HG02885 (cell line): ENCODE measurements around the gene WDR86.

Experiments
- ATAC-seq: cut with Tn5 transposase; IDR thresholded peaks from one replicate; pipeline ENCODE4 v1.9.1; 2021; ENCODE audit warnings: mild to moderate bottlenecking; ENCODE audit not compliant: unreplicated experiment, poor library complexity

Gene WDR86

DNA sequence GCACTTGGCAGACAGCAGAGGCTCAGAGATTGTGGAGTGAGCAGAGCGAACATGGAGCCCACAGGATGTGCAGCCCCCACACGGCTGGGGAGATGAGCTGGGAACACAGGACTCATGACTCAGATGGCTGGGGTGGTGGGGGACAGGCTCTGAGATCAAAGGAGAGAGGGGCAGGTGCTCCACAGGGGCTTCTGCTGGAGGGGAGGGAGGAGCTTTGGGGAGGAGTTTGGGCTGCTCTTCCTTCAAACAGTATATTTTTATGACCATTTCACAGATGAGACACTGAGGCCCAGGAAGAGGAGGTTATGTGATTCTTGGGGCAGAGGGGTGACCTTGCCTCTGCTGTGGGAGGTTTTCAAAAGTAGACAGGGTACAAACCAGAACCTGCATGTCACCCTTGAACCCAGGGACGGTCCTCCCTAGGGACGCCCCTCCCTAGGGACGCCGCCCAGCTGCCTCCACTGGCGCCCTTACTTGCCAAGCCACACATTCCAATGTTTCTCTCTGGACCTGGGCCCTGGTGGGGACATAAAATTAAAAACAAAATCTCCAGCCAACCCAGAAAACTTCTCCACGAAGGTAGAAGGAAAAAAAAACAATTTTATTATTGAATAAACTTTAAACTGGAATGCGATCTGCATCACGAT, 31.1 kb upstream of the WDR86 start:
- no peak for ATAC-seq

DNA sequence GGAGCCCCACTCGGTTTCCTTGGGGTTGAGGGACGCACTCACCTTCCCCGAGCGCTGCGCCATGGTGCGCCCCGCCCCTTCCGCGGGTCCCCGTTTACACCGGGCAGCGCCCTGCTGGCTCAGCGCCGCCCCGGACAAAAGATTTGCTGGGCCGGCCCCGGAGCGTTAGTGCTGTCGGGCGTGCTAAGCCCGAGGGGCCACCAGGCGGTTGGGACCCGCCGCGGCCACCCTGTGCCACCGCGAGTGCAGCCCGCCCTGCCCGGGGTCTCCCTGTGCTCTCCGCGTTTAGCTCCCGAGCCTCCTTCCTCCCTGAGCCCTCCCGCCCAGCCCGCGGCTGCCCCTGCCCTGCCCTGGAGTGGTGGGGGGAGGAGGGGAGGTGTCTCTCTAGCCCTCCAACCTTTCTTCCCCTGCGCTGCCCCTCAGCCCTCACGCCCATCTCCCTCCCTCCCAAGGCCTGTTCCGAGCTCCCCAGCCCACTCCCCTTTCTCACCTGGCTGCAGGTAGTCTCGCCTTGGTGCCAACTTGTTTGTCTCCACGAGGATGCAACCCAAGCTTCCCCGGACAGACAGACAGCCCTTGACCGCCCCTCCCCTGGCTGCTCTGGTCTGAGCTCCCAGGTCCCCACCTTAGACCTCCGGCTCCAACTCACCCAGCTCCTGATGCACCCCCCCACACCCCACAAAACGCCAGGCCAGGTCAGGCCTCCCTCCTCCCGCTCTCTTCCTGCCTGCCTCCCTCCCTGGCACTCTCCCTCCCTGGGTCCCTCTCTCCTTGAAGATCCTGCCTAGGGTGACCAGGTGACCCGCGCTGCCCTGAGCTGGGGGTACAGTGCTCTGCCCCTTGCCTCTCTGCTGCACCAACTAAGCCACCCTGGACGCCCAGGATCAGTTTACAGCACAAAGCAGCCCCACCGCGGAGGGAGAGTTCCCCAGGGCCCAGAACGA, 30.3 kb upstream of the WDR86 start, which contains the start of gene CRYGN:
Gene CRYGN (minus strand): TSS at position 287 of the 944 bp plus-strand sequence. CDS start 224 bp downstream, at position 63.
- ATAC-seq, result no peak

- no peak for ATAC-seq
These were observed 29.2 kb upstream of the WDR86 start for GRCh38 chr7:151438864-151439601.

- no peak for ATAC-seq
These were observed 28.2 kb upstream of the WDR86 start for GRCh38 chr7:151437866-151438516.

DNA sequence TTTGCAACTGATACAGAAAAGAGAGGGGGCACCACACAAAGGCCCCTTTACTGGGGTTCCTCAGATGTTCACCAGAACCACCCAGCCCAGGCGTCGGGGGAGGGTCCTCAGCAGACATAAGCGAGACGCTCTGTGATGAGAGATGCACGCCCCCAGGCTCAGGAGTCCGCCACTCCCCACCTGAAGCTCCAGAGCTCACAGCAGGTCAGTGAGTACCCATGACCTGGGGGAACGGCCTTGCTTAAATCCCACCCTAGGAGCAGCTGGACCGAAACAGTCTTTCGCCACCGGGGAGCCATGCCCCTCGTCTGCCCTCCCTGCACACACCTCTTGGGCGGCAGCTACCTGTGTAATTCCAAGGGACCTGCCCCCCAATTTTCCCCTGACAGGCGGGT, 27.3 kb upstream of the WDR86 start:
- no peak for ATAC-seq

DNA sequence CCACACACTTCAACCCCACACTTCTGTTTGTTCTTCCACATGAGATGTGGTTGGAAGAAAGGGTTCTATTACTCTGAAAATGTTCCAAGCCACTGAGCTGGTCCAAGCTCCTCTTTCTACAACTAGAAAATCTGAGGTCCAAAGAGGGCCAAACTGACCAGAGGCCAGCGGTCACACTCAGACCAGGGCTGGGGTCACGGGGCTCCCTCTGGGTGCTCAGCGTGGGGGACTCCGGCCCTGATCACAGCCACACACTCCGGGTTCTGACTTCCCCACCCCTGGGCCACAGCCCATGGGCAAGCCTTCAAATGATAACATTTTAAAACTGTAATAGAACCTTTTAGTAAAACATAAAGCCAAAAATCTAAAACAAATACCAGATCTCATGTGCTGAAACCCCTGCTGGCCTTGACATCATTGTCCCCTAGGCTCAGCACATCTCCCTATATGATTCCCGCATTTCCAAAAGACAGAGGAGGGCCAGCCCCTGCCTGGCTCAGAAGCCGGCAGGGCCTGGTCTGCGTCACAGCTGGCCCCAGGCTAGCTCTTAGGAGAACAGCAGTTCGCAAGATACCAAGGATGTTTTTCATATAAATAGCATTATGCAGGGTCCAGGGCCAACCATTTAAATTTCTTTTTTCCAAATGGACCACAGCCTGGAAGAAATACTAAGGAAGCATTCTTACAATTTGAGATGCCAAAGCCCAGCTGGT, 26.8 kb upstream of the WDR86 start:
- ATAC-seq, result no peak

DNA sequence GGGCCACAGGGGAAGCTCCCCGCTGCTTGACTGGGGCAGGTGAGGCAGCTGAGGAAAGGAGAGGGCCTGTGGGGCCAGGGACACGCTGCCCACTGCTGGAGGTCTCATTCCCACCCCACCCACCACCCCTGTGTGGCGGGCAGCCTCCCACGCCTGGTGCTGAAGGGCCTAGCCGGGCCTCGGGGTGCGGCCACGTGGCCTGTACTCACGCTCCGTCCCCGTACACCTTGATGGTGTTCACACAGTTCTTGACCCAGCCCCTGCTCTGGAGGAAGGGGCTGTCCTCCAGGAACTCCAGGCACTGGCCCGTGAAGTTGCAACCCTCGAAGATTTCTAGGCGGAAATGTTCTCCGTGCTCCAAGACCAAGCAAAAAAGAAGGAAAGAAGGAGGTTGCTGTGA, 26.1 kb upstream of the WDR86 start:
- ATAC-seq, result no peak

DNA sequence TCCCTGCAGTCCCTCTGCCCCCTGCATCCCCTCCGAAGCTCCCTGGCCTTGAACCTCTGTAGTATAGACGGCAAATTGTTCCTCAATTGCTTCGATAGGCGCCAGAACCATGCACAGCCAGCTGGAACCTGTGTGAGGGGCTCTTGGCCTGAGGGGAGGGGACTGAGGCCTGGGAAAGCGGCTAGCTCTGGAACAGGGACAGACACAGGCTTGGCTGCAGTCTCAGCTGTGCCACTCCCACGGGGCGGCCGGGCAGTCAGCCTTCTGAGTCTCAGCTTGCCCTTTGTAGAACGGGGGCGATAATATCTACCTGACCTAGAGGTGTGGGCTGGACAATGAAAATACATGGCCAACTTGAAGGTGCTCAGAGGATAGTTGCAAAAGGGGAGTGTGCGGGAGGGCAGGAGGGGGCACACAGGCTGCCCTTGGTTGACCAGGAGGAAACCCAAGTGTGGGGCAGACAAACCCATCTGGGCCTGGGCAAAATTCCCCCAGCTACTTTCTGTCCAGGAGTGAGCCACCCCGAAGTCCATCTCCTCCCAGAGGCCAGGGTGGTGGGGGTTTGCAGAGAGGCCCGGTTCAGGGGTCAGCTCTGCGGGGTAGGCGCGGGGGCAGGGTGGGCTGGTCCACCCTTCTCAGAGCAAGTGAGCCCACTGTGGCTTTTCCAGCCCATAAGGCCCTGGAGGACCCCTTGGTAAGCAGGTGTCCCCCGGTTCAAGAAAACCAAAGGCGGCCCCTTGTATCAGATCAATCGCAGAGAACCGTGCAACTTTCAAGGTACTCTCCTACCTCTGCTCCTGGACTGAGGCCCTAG, 25.5 kb upstream of the WDR86 start:
- no peak for ATAC-seq

GRCh38 chr7:151434549-151434948, 24.7 kb upstream of the WDR86 start:
- no peak for ATAC-seq

GRCh38 chr7:151433721-151434400, 24.0 kb upstream of the WDR86 start:
- ATAC-seq, result no peak

DNA sequence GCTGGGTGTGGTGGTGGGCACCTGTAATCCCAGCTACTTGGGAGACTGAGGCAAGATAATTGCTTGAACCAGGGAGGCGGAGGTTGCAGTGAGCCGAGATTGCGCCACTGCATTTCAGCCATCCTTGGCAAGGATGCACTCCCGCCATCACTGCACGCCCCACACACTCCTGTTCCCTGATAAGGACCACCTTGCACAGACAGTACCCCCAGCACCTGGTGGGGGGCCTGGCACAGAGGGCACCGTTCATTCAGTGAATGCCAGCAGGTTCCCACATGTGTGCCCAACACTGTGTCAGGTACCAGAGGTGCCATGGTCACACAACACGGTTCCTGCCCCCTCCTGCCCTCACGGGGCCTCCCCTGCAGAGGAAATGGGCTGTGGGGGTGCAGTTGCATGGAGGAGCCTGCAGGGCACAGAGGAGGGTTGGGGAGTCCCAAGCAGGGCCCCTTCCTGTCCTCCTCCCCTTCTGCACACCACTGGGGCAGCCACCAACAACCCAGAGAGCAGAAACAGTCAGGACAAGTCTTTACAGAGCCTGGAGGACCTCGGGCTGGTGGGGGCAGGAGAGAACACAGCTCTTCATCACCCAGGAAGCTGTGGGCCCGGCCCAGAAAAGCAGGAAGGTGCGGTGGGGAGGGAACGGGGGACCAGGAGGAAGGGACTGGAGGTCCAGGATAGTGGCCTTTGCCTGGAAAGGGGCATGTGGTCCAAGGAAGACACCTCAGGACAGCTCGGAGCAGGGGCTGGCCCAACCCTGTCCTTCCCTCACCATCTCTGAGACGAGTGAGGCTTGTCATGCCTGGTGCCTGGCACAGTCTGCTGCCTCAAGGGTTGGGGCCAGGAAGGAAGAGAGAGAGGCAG, 23.1 kb upstream of the WDR86 start:
- ATAC-seq, result peak; percentile 71

DNA sequence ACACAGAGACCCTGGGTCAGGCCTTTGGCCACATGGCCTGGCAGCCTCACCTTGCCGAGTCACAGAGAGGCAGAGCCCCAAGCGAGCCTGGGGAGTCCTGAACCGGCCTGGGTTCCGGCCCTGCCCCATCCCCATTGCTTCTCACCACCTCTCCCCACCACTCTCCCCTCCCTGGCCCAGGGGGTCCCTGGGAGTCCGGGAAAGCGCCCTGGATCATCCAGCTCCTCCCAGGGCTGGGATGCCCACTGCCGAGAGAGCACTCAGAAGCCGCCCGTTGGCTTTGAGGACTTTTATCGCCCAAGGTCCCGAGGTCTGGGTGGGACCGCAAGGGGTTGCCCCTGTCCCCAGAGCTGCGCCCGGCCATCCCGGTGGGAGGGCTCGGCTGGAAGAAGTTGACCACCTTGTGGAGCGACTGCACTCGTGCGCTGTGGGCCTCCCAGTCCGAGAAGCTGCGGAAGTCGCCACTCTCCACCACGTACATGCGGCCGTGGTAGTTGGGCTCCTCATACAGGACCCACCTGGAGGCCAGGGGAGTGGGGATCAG, 22.0 kb upstream of the WDR86 start:
- ATAC-seq, result no peak

DNA sequence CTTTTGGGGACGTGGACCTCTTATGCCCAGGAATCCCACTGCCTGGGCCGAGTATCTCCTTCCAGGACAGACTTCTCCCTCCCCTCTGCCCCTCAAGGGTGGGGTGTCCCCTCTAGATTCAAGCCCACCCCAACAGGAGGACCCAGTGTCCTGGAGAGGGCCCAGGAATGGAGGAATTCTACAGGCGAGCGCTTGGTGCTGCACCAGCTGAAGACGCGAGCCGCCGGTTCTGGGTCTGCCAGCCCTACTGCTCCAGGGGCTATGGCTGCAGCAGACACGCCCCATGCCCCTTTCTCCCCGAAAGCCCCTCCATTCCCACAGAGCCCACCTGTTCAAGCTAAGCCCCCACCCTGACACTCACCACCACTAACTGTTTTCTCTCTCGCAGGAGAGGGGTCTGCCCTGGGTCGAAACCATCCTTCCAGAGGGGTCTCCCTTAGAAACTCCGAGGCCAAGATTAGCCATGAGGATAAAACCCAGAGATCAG, 21.5 kb upstream of the WDR86 start:
- no peak for ATAC-seq

DNA sequence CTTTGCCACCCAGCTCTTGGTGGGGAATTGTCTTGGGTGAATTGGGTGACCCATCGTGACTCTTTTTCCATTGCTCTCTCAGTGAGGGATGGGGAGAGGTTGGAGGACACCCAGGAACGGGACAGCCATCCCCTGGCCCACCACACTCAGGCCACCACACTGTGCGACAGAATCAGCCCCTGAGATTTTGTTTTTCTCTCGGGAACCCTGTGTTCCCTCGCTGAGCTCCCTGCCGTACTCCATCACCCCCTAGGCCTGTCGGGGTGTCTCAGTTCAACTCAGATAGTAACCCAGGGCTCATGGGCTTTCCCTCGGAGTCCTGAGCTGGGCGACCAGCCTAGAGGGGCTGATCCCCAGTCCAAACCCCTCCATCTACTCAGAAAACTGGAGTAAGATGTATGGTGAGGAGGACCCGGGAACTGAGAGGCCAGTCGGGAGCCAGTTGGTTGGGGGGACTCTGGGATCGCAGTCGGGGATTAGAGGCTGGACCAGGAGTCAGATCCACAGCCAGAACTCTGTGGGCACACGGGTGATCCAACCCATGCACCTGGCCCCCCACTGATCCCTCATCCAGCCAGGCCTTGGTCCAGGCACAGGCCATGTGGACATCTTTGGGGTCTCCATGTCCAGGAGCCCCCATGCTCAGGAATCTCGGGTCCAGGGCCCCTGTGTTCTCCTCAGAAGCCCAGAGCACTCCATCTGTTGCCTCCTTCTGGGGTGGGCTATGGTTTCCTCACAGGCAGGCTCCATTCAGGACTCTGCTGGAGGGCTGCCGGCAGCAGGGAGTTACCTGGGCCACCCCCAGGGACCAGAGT, 20.8 kb upstream of the WDR86 start:
- ATAC-seq, result no peak

DNA sequence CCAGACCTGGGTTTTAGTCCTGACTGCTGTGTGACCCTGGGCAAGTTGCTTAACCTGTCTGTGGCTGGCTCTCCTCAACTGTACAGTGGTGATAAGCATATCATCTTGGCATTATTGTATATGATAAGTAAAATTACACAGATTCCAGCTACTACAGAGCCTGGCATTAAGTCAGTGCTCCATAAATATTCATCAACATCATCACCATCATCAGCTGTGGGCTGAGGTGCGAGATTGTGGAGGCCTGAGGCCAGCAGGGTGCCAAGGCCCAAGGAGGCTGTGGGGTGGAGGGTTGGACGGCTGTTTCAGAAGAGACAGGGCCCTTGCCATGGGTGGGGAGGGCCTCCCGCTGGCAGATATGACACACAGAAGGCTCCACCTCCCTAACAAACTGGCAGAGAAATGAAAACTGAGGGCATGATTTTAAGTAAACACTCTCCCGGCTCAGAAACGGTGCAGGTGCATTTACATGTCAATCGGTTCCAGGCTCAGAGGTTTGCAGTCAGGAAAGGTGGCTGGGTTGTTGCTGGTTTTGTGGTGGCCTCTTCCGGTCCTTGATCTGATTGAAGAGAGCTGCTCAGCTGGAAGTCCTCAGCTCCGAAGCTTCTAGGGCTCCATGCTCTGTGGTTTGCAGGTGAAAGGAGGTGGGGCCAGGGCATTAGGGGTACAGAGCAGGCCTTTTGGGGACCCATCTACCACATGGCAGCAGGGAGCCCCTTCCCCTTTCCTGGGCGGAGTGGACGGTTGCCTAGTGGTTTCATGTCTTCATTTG, 19.9 kb upstream of the WDR86 start:
- peak; percentile 52 for ATAC-seq

DNA sequence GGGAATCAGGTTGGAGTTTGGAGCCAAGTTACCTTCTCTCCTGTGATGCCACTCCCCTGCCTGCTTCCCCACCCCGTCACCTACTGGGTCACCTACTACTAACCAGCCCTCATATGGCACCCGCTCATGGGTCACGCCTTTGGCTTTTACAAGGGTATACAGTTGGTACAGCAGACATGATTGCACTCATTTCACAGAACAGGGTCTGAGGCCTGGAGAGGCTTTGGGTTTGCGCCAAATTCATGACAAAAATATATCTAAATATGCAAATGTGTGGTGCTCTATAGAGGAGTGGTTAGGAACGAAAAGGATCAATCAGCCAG, 19.4 kb upstream of the WDR86 start:
- no peak for ATAC-seq
